Mucosa of rectum (tissue), 2 donors: ENCODE results near the gene ERBIN.
A peak's percentile ranks its signal among the peaks of the same experiment; 100 is the strongest.

Source experiments
- H3K27ac ChIP-seq, 2 donors: one replicate each; pipeline ENCODE4 v1.7.0; 2013; ENCODE audit warnings: inconsistent platforms in 2 of 2, low read depth in 2 of 2, low read length in 2 of 2
- H3K27me3 ChIP-seq, 2 donors: one replicate each; pipeline ENCODE4 v1.7.0; 2013; ENCODE audit warnings: low read length in 2 of 2; ENCODE audit not compliant: control insufficient read depth in 2 of 2, insufficient read depth in 2 of 2
- H3K36me3 ChIP-seq, 2 donors: one replicate each; pipeline ENCODE4 v1.7.0; 2013; ENCODE audit warnings: low read length in 2 of 2; ENCODE audit not compliant: control insufficient read depth in 2 of 2, insufficient read depth in 2 of 2
- H3K4me1 ChIP-seq, 2 donors: one replicate each; pipeline ENCODE4 v1.7.0; 2013; ENCODE audit warnings: low read length in 2 of 2, mild to moderate bottlenecking in 1 of 2; ENCODE audit not compliant: control insufficient read depth in 2 of 2, insufficient read depth in 2 of 2
- H3K4me3 ChIP-seq, 2 donors: one replicate each; pipeline ENCODE4 v1.7.0; 2013; ENCODE audit warnings: low read length in 2 of 2
- H3K9ac ChIP-seq, 2 donors: one replicate each; pipeline ENCODE4 v1.7.0; 2013; ENCODE audit warnings: low read length in 2 of 2, low read depth in 1 of 2, mild to moderate bottlenecking in 1 of 2
- H3K9me3 ChIP-seq, 2 donors: one replicate each; pipeline ENCODE4 v1.7.0; 2013; ENCODE audit warnings: low read length in 2 of 2; ENCODE audit not compliant: control insufficient read depth in 2 of 2
- donor health status: healthy.
- donor health status: Normal muscosa, but diverticular disease.

The ERBIN gene

GRCh38 chr5:65928322-65928752, 2.0 kb downstream of the ERBIN start:
- Histone ChIP-seq H3K9me3 (no peaks in the 10 kb centered on the region), H3K9ac (peak overlapping the region; percentile 14 to 100), H3K27me3 (no peaks in the 10 kb centered on the region), H3K4me3 (peak overlapping the region; percentile 91 to 92), H3K4me1 (peaks cover 5 to 9% of the 10 kb centered on the region in 2 donors), H3K36me3 (no peaks in the 10 kb centered on the region), H3K27ac (no peak overlapping the region)

DNA sequence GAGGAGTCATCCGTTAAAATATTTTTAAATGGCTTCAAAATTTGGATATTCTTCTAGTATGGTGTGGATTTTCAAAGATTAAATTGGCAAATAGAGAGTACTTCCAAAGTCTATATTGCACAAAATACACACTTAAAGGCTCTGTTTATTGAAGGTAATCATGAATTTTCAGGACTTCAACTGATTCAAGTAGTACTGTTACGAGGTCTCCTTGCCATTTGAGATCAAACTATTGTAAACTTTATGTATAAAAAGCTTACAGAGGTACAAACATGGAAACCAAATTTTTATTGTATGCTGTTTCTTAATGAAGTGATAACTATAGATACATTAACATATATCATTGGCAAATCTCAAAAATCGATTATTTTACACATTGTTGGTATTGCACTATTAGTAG, 2.5 kb downstream of the ERBIN start:
- Histone ChIP-seq H3K27ac (no peak overlapping the region), H3K27me3 (no peaks in the 10 kb centered on the region), H3K9ac (no peak overlapping the region), H3K4me3 (peak overlapping the region in 1 of 2 donors; percentile 91), H3K4me1 (peaks cover 6 to 8% of the 10 kb centered on the region in 2 donors), H3K9me3 (no peaks in the 10 kb centered on the region), H3K36me3 (no peaks in the 10 kb centered on the region)

DNA sequence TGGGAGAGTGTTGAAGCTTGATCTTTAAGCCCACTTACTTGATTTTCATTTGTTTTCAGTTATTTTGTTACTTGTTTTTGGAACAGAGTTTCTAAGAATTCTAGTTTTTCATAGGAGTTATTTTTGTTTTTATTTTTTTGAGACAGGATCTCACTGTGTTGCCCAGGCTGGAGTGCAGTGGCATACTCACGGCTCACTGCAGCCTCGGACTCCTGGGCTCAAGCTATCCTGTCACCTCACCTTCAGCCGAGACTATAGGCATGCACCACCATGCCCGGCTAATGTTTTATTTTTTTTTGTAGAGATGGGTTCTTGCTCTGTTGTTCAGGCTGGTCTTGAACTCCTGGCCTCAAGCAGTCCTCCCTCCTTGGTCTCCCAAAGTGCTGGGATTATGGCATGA, 6.3 kb downstream of the ERBIN start:
- H3K4me3 ChIP-seq: no peak overlapping the region
- peaks cover 4 to 8% of the 10 kb centered on the region in 2 donors for H3K4me1 ChIP-seq
- H3K36me3 ChIP-seq: no peaks in the 10 kb centered on the region
- H3K27me3 ChIP-seq: no peaks in the 10 kb centered on the region
- H3K9me3 ChIP-seq: no peaks in the 10 kb centered on the region
- no peak overlapping the region for H3K27ac ChIP-seq
- no peak overlapping the region for H3K9ac ChIP-seq

GRCh38 chr5:65933295-65933694, 6.9 kb downstream of the ERBIN start:
- no peak overlapping the region for H3K4me3 ChIP-seq
- no peaks in the 10 kb centered on the region for H3K36me3 ChIP-seq
- H3K4me1 ChIP-seq: peaks cover 4 to 8% of the 10 kb centered on the region in 2 donors
- no peaks in the 10 kb centered on the region for H3K9me3 ChIP-seq
- H3K27ac ChIP-seq: no peak overlapping the region
- no peaks in the 10 kb centered on the region for H3K27me3 ChIP-seq
- no peak overlapping the region for H3K9ac ChIP-seq

DNA sequence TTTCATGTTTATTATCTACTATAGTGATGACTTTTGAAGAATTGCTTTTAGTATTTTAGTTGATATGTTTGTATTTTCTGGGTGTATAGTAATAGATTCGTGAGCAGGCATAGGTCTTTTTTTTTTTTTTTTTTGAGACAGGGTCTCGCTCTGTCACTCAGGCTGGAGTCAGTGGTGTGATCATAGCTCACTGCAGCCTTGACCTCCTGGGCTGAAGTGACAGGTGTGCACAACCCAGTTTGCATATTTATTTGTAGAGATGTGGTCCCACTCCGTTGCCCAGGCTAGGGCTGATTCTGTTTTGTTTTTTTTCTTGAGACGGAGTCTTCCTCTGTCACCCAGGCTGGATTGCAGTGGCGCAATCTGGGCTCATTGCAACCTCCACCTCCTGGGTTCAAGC, 11.9 kb downstream of the ERBIN start:
- H3K9ac ChIP-seq: no peak overlapping the region
- no peaks in the 10 kb centered on the region for H3K27me3 ChIP-seq
- H3K4me3 ChIP-seq: no peak overlapping the region
- peaks cover 0 to 4% of the 10 kb centered on the region in 2 donors for H3K36me3 ChIP-seq
- no peaks in the 10 kb centered on the region for H3K9me3 ChIP-seq
- H3K4me1 ChIP-seq: peaks cover 0 to 4% of the 10 kb centered on the region in 2 donors
- H3K27ac ChIP-seq: no peak overlapping the region

DNA sequence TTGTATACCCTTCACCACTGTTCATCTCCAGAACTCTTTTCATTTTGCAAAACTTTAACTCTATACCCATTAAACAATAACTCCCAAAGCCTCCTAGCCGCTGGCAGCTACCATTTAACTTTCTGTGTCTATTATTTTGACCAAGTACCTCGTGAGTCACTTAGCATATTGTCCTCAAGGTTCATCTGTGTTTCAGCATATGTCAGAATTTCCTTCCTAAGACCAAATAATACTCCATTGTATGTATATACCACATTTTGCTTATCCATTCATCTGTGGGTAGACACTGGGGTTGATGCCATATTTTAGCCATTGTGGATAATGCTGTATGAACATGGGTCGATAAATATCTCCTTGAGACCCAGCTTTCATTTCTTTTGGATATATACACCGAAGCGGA, 17.4 kb downstream of the ERBIN start:
- Histone ChIP-seq H3K27ac (no peak overlapping the region), H3K27me3 (no peaks in the 10 kb centered on the region), H3K36me3 (peaks cover 0 to 4% of the 10 kb centered on the region in 2 donors), H3K4me1 (no peaks in the 10 kb centered on the region), H3K4me3 (no peak overlapping the region), H3K9me3 (no peaks in the 10 kb centered on the region), H3K9ac (no peak overlapping the region)

- H3K9ac ChIP-seq: no peak overlapping the region
- H3K36me3 ChIP-seq: peaks cover 0 to 3% of the 10 kb centered on the region in 2 donors
- H3K27me3 ChIP-seq: no peaks in the 10 kb centered on the region
- no peak overlapping the region for H3K27ac ChIP-seq
- no peaks in the 10 kb centered on the region for H3K4me1 ChIP-seq
- no peaks in the 10 kb centered on the region for H3K9me3 ChIP-seq
- no peak overlapping the region for H3K4me3 ChIP-seq
Measured at GRCh38 chr5:65946198-65946745, 19.9 kb downstream of the ERBIN start.

GRCh38 chr5:65948115-65948747, 21.9 kb downstream of the ERBIN start:
- Histone ChIP-seq H3K27ac (no peak overlapping the region), H3K4me1 (no peaks in the 10 kb centered on the region), H3K9me3 (no peaks in the 10 kb centered on the region)

GRCh38 chr5:65951330-65951729, 25.0 kb downstream of the ERBIN start:
- Histone ChIP-seq H3K9me3 (no peaks in the 10 kb centered on the region), H3K27ac (no peak overlapping the region), H3K4me1 (no peaks in the 10 kb centered on the region), H3K36me3 (no peaks in the 10 kb centered on the region), H3K9ac (no peak overlapping the region), H3K4me3 (no peak overlapping the region), H3K27me3 (no peaks in the 10 kb centered on the region)

More at GRCh38 chr5:65948115-65948747, 21.9 kb downstream of the ERBIN start:
- Histone ChIP-seq H3K9ac (no peak overlapping the region), H3K4me3 (no peak overlapping the region), H3K36me3 (no peaks in the 10 kb centered on the region), H3K27me3 (no peaks in the 10 kb centered on the region)

GRCh38 chr5:65952259-65952658, 25.9 kb downstream of the ERBIN start:
- H3K9me3 ChIP-seq: no peaks in the 10 kb centered on the region
- H3K27ac ChIP-seq: no peak overlapping the region
- no peaks in the 10 kb centered on the region for H3K4me1 ChIP-seq
- no peaks in the 10 kb centered on the region for H3K27me3 ChIP-seq
- H3K4me3 ChIP-seq: no peak overlapping the region
- H3K36me3 ChIP-seq: no peaks in the 10 kb centered on the region
- no peak overlapping the region for H3K9ac ChIP-seq
